T-helper 9 cell (primary cell): Measurements from ENCODE around the gene MAP1LC3C.
"Not testable (repeated sequence)": the region's sequence is repeated elsewhere in the genome, so short reads cannot be mapped to it uniquely, and the experiment has no call there.

Experiments used
- DNase-seq: peaks from one replicate; pipeline ENCODE4 v3.0.0-alpha.2; 2020

Gene MAP1LC3C

GRCh38 chr1:241990040-241990439, 8.9 kb downstream of the MAP1LC3C start:
- DNase-seq: no peak

- DNase-seq: not testable (repeated sequence)
Measured at GRCh38 chr1:241988389-241988930, 10.4 kb downstream of the MAP1LC3C start.

- no peak for DNase-seq
Measured at GRCh38 chr1:241985787-241986186, 13.1 kb downstream of the MAP1LC3C start.

- DNase-seq: no peak
Measured at GRCh38 chr1:241979926-241980325, 19.0 kb downstream of the MAP1LC3C start.

- DNase-seq: no peak
Measured at GRCh38 chr1:241979071-241979470, 19.8 kb downstream of the MAP1LC3C start.

- no peak for DNase-seq
Measured at GRCh38 chr1:241976229-241976628, 22.7 kb downstream of the MAP1LC3C start.

GRCh38 chr1:241972703-241973369, 26.1 kb downstream of the MAP1LC3C start:
- no peak for DNase-seq

- no peak for DNase-seq
Measured at GRCh38 chr1:241968611-241969010, 30.3 kb downstream of the MAP1LC3C start.

- no peak for DNase-seq
Measured at GRCh38 chr1:241964550-241965282, 34.2 kb downstream of the MAP1LC3C start.

GRCh38 chr1:241963722-241964121, 35.2 kb downstream of the MAP1LC3C start:
- DNase-seq: no peak

- no peak for DNase-seq
Measured at GRCh38 chr1:241962153-241962552, 36.7 kb downstream of the MAP1LC3C start.

- no peak for DNase-seq
Measured at GRCh38 chr1:241957692-241958494, 41.0 kb downstream of the MAP1LC3C start, which contains the start of gene BECN2. BECN2 (plus strand) TSS chr1:241957767; CDS start chr1:241957767, 0 bp downstream.

- no peak for DNase-seq
Measured at GRCh38 chr1:241950390-241950789, 48.5 kb downstream of the MAP1LC3C start.

GRCh38 chr1:241947354-241947753, 51.5 kb downstream of the MAP1LC3C start:
- DNase-seq: no peak
